ENCODE results near the gene ACAD9.

Gene ACAD9

GRCh38 chr3:128847666-128848370 is 31.6 kb upstream of the ACAD9 start:
- no peak overlapping the region for H3K4me3 ChIP-seq (ENCODE audit: insufficient read depth, low read length, poor library complexity, severe bottlenecking)
- H3K9me2 ChIP-seq (replicated peaks; ENCODE audit: insufficient read depth, low read length), result no peaks in the 10 kb centered on the region
- H3K9ac ChIP-seq (ENCODE audit: low read length), result no peak overlapping the region
- H3K9me3 ChIP-seq (ENCODE audit: insufficient read depth, low read length), result no peaks in the 10 kb centered on the region
- H4K20me1 ChIP-seq (ENCODE audit: low read depth, low read length), result no peaks in the 10 kb centered on the region
- TF ChIP-seq CTCF (IDR thresholded peaks at IDR 0.05; ENCODE audit: insufficient read depth, low read length, poor library complexity, severe bottlenecking) (no peak), EZH2phosphoT487 (conservative IDR thresholded peaks at IDR 0.05; ENCODE audit: low read length) (no peak)
- H3K4me2 ChIP-seq (ENCODE audit: low read depth, low read length, poor library complexity, severe bottlenecking), result no peak overlapping the region
- H3K79me2 ChIP-seq (ENCODE audit: insufficient read depth, low read length), result no peaks in the 10 kb centered on the region
- H3F3A ChIP-seq (ENCODE audit: insufficient read depth), result no peaks in the 10 kb centered on the region
- no peak overlapping the region for H3K27ac ChIP-seq (ENCODE audit: low read depth, low read length)
- H3K27me3 ChIP-seq (ENCODE audit: low read length), result no peaks in the 10 kb centered on the region
- H2AFZ ChIP-seq (ENCODE audit: low read depth, low read length, severe bottlenecking), result no peak overlapping the region
- H3K36me3 ChIP-seq (ENCODE audit: low read length), result no peaks in the 10 kb centered on the region

GRCh38 chr3:128848936-128849335 is 30.5 kb upstream of the ACAD9 start:
- TF ChIP-seq EZH2phosphoT487 (conservative IDR thresholded peaks at IDR 0.05; ENCODE audit: low read length) (no peak), CTCF (IDR thresholded peaks at IDR 0.05; ENCODE audit: insufficient read depth, low read length, poor library complexity, severe bottlenecking) (no peak)
- Histone ChIP-seq H2AFZ (ENCODE audit: low read depth, low read length, severe bottlenecking) (no peak overlapping the region), H3K4me3 (ENCODE audit: insufficient read depth, low read length, poor library complexity, severe bottlenecking) (no peak overlapping the region), H3K9me3 (ENCODE audit: insufficient read depth, low read length) (peaks cover 4% of the 10 kb centered on the region; the same call in 1 of the 2 replicates), H3K9me2 (replicated peaks; ENCODE audit: insufficient read depth, low read length) (no peaks in the 10 kb centered on the region), H3K27me3 (ENCODE audit: low read length) (no peaks in the 10 kb centered on the region), H3K79me2 (ENCODE audit: insufficient read depth, low read length) (no peaks in the 10 kb centered on the region), H3K4me2 (ENCODE audit: low read depth, low read length, poor library complexity, severe bottlenecking) (no peak overlapping the region), H3K9ac (ENCODE audit: low read length) (no peak overlapping the region), H3K36me3 (ENCODE audit: low read length) (no peaks in the 10 kb centered on the region), H4K20me1 (ENCODE audit: low read depth, low read length) (no peaks in the 10 kb centered on the region), H3K27ac (ENCODE audit: low read depth, low read length) (no peak overlapping the region), H3F3A (ENCODE audit: insufficient read depth) (no peaks in the 10 kb centered on the region)

GRCh38 chr3:128849911-128850455 is 29.4 kb upstream of the ACAD9 start:
- H3K9me2 ChIP-seq (replicated peaks; ENCODE audit: insufficient read depth, low read length), result no peaks in the 10 kb centered on the region
- H3K9ac ChIP-seq (ENCODE audit: low read length), result no peak overlapping the region
- H3K36me3 ChIP-seq (ENCODE audit: low read length), result no peaks in the 10 kb centered on the region
- no peaks in the 10 kb centered on the region for H3K27me3 ChIP-seq (ENCODE audit: low read length)
- TF ChIP-seq CTCF (IDR thresholded peaks at IDR 0.05; ENCODE audit: insufficient read depth, low read length, poor library complexity, severe bottlenecking) (no peak), EZH2phosphoT487 (conservative IDR thresholded peaks at IDR 0.05; ENCODE audit: low read length) (no peak)
- peaks cover 14% of the 10 kb centered on the region; the same call in 1 of the 2 replicates for H3K9me3 ChIP-seq (ENCODE audit: insufficient read depth, low read length)
- no peak overlapping the region for H2AFZ ChIP-seq (ENCODE audit: low read depth, low read length, severe bottlenecking)
- H4K20me1 ChIP-seq (ENCODE audit: low read depth, low read length), result no peaks in the 10 kb centered on the region
- H3K4me3 ChIP-seq (ENCODE audit: insufficient read depth, low read length, poor library complexity, severe bottlenecking), result no peak overlapping the region
- H3K79me2 ChIP-seq (ENCODE audit: insufficient read depth, low read length), result no peaks in the 10 kb centered on the region
- no peak overlapping the region for H3K4me2 ChIP-seq (ENCODE audit: low read depth, low read length, poor library complexity, severe bottlenecking)
- H3K27ac ChIP-seq (ENCODE audit: low read depth, low read length), result no peak overlapping the region
- no peaks in the 10 kb centered on the region for H3F3A ChIP-seq (ENCODE audit: insufficient read depth)
